Liver (tissue), 9 donors: ENCODE data around the gene COL4A1. TPM values are rescaled to one million over a fixed set of nuclear protein-coding genes. Genes with fewer than 3 reads are reported as not detected.

Experiments used
- DNase-seq: peaks from one replicate; pipeline ENCODE4 v3.0.0-alpha.2; 2017; ENCODE audit warnings: low spot score
- H3K27ac ChIP-seq, 2 donors: one replicate each; pipeline ENCODE4 v1.7.0; 2013; ENCODE audit warnings: inconsistent platforms in 2 of 2, low read length in 2 of 2, control low read depth in 1 of 2, low read depth in 1 of 2, mild to moderate bottlenecking in 1 of 2
- H3K27me3 ChIP-seq, 4 donors: one replicate each; pipeline versions ENCODE4 v1.6.1 to v1.7.0; 2013; ENCODE audit warnings: low read length in 3 of 4, inconsistent platforms in 1 of 4, mild to moderate bottlenecking in 1 of 4, moderate library complexity in 1 of 4; ENCODE audit not compliant: control insufficient read depth in 4 of 4, insufficient read depth in 4 of 4
- H3K36me3 ChIP-seq, 4 donors: one replicate each; pipeline versions ENCODE4 v1.6.1 to v1.7.0; 2013; ENCODE audit warnings: low read length in 3 of 4, mild to moderate bottlenecking in 3 of 4, low read depth in 1 of 4, moderate library complexity in 1 of 4; ENCODE audit not compliant: control insufficient read depth in 4 of 4, insufficient read depth in 3 of 4
- H3K4me1 ChIP-seq, 4 donors: one replicate each; pipeline versions ENCODE4 v1.6.1 to v1.7.0; 2013; ENCODE audit warnings: low read length in 3 of 4, mild to moderate bottlenecking in 3 of 4, moderate library complexity in 1 of 4; ENCODE audit not compliant: control insufficient read depth in 4 of 4, insufficient read depth in 4 of 4
- H3K4me3 ChIP-seq, 3 donors: one replicate each; pipeline versions ENCODE4 v1.6.1 to v1.7.0; 2013; ENCODE audit warnings: low read length in 3 of 3, control low read depth in 1 of 3, low read depth in 1 of 3, mild to moderate bottlenecking in 1 of 3
- H3K9ac ChIP-seq, 2 donors: one replicate each; pipeline ENCODE4 v1.7.0; 2013; ENCODE audit warnings: low read length in 2 of 2, mild to moderate bottlenecking in 2 of 2, moderate library complexity in 2 of 2, control low read depth in 1 of 2, low read depth in 1 of 2
- H3K9me3 ChIP-seq, 4 donors: one replicate each; pipeline versions ENCODE4 v1.6.1 to v1.7.0; 2013; ENCODE audit warnings: low read length in 3 of 4; ENCODE audit not compliant: control insufficient read depth in 4 of 4
- ATF3 ChIP-seq: IDR thresholded peaks from 2 replicates; pipeline ENCODE4 v1.6.1; 2016; ENCODE audit warnings: antibody characterized with exemption
- CTCF ChIP-seq: fragments of 150-350 bp; IDR thresholded peaks from 2 replicates; pipeline ENCODE4 v1.5.1; 2017; ENCODE audit warnings: improper control_type of control experiment, low read depth, low read length; ENCODE audit not compliant: missing input control
- EGR1 ChIP-seq, 2 donors: IDR thresholded peaks; 2 replicates each; pipeline ENCODE4 v1.6.1; 2016 to 2018; ENCODE audit warnings: antibody characterized with exemption in 2 of 2, low read depth in 2 of 2
- FOXA1 ChIP-seq: IDR thresholded peaks from 2 replicates; pipeline ENCODE4 v1.6.1; 2016; ENCODE audit warnings: antibody characterized with exemption
- FOXA2 ChIP-seq: IDR thresholded peaks from 2 replicates; pipeline ENCODE4 v1.6.1; 2016; ENCODE audit warnings: antibody characterized with exemption
- GABPA ChIP-seq, 2 donors: IDR thresholded peaks in 1 of 2; conservative IDR thresholded peaks in 1 of 2; 2 replicates each; pipeline ENCODE4 v1.6.1; 2016; ENCODE audit warnings: antibody characterized with exemption in 2 of 2, mild to moderate bottlenecking in 1 of 2, moderate library complexity in 1 of 2
- HNF4A ChIP-seq, 2 donors: conservative IDR thresholded peaks; 2 replicates each; pipeline ENCODE4 v1.6.1; 2016; ENCODE audit warnings: antibody characterized with exemption in 2 of 2, mild to moderate bottlenecking in 2 of 2
- HNF4G ChIP-seq: IDR thresholded peaks from 2 replicates; pipeline ENCODE4 v1.6.1; 2016; ENCODE audit warnings: antibody characterized with exemption
- JUND ChIP-seq, 2 donors: IDR thresholded peaks; 2 replicates each; pipeline ENCODE4 v1.6.1; 2016; ENCODE audit warnings: antibody characterized with exemption in 2 of 2
- MAX ChIP-seq: IDR thresholded peaks from 2 replicates; pipeline ENCODE4 v1.6.1; 2016; ENCODE audit warnings: antibody characterized with exemption
- NR2F2 ChIP-seq: IDR thresholded peaks from 2 replicates; pipeline ENCODE4 v1.6.1; 2016; ENCODE audit warnings: antibody characterized with exemption
- RAD21 ChIP-seq, 2 donors: IDR thresholded peaks; 2 replicates each; pipeline ENCODE4 v1.6.1; 2016; ENCODE audit warnings: antibody characterized with exemption in 2 of 2, mild to moderate bottlenecking in 2 of 2
- REST ChIP-seq: IDR thresholded peaks from 2 replicates; pipeline ENCODE4 v1.6.1; 2016; ENCODE audit warnings: antibody characterized with exemption, mild to moderate bottlenecking
- RXRA ChIP-seq, 2 donors: IDR thresholded peaks; 2 replicates each; pipeline ENCODE4 v1.6.1; 2017 to 2018; ENCODE audit warnings: antibody characterized with exemption in 2 of 2, mild to moderate bottlenecking in 1 of 2
- SP1 ChIP-seq: IDR thresholded peaks from 2 replicates; pipeline ENCODE4 v1.6.1; 2018; ENCODE audit warnings: antibody characterized with exemption, mild to moderate bottlenecking
- TAF1 ChIP-seq: conservative IDR thresholded peaks from 2 replicates; pipeline ENCODE4 v1.6.1; 2016; ENCODE audit warnings: antibody characterized with exemption, mild to moderate bottlenecking
- YY1 ChIP-seq: IDR thresholded peaks from 2 replicates; pipeline ENCODE4 v1.6.1; 2016; ENCODE audit warnings: antibody characterized with exemption, mild to moderate bottlenecking
- ZBTB33 ChIP-seq: IDR thresholded peaks from 2 replicates; pipeline ENCODE4 v1.6.1; 2016; ENCODE audit warnings: antibody characterized with exemption
- WGBS: extraction: QIAGEN DNeasy Blood & Tissue Kit; methylation state at CpG from one replicate; pipeline ENCODE4 v1.1.7; 2013; 5-methylcytosine and 5-hydroxymethylcytosine counted together
- polyA plus RNA-seq, 2 donors: library from polyadenylated mRNA; stranded (reverse) in 1 of 2; unstranded in 1 of 2; fragments of 200-250 nt in 1 of 2; fragments of >200 nt in 1 of 2; fragmentation: Nextera tagmentation in 1 of 2; extraction: Ambion mirVana in 1 of 2; gene quantifications; one replicate each; pipeline versions ENCODE4 v1.2.1 to v1.2.3, GENCODE V29; 2013 to 2015
- total RNA-seq, 2 donors: library from RNA; depleted of rRNA; stranded (reverse); fragments of >200 nt; gene quantifications; one replicate each; pipeline ENCODE4 v1.2.3, GENCODE V29; 2014
- donor health status: healthy.
- donor health status: healthy.
- donor health status: healthy.
- donor health status: healthy.
- donor health status: healthy.

The COL4A1 gene
- total and polyA plus RNA-seq, 4 donors = 5.0 to 68.5 (median 37.9) TPM

GRCh38 chr13:110115591-110115990, 191.4 kb downstream of the COL4A1 start (continued):
- TF ChIP-seq ATF3 = no peak

GRCh38 chr13:110114316-110114715, 192.6 kb downstream of the COL4A1 start:
- TF ChIP-seq FOXA2 (no peak), ATF3 (no peak), MAX (no peak), NR2F2 (no peak), RXRA (IDR thresholded peaks at IDR 0.05) (no peak), YY1 (no peak), RAD21 (IDR thresholded peaks at IDR 0.05) (no peak), HNF4A (conservative IDR thresholded peaks at IDR 0.05) (no peak), REST (no peak), TAF1 (no peak), ZBTB33 (no peak), JUND (IDR thresholded peaks at IDR 0.05) (no peak), SP1 (no peak), GABPA (IDR thresholded peaks at IDR 0.05 in 1 of 2, conservative IDR thresholded peaks at IDR 0.05 in 1 of 2) (no peak), CTCF (no peak), EGR1 (IDR thresholded peaks at IDR 0.05; ENCODE audit: low read depth in 2 of 2) (no peak), FOXA1 (no peak), HNF4G (no peak)
- no peak for DNase-seq
- no peak overlapping the region for H3K4me3 ChIP-seq
- WGBS = 80% methylated on average over 2 of the region's 2 CpGs
- no peak overlapping the region for H3K27ac ChIP-seq
- no peaks in the 10 kb centered on the region for H3K9me3 ChIP-seq
- no peaks in the 10 kb centered on the region for H3K36me3 ChIP-seq
- H3K4me1 ChIP-seq = no peaks in the 10 kb centered on the region
- no peak overlapping the region for H3K9ac ChIP-seq
- H3K27me3 ChIP-seq = no peaks in the 10 kb centered on the region
